ENCODE measurements around the gene INIP.

INIP gene

GRCh38 chr9:112670991-112671625, 46.8 kb downstream of the INIP start:
- Histone ChIP-seq H3K4me3 (ENCODE audit: low read depth, low read length) (no peak overlapping the region), H3K9me3 (ENCODE audit: control insufficient read depth, insufficient read depth, low read depth, low read length) (no peaks in the 10 kb centered on the region), H3K4me1 (ENCODE audit: control insufficient read depth, insufficient read depth, low read length) (no peaks in the 10 kb centered on the region), H3K27ac (ENCODE audit: low read depth, low read length) (no peak overlapping the region), H3K36me3 (ENCODE audit: control insufficient read depth, insufficient read depth, low read length) (no peaks in the 10 kb centered on the region), H3K9ac (ENCODE audit: low read length) (no peak overlapping the region), H3K27me3 (ENCODE audit: control insufficient read depth, insufficient read depth, low read length) (no peaks in the 10 kb centered on the region)

- Histone ChIP-seq H3K36me3 (ENCODE audit: control insufficient read depth, insufficient read depth, low read length) (no peaks in the 10 kb centered on the region), H3K9me3 (ENCODE audit: control insufficient read depth, insufficient read depth, low read depth, low read length) (no peaks in the 10 kb centered on the region), H3K4me3 (ENCODE audit: low read depth, low read length) (no peak overlapping the region), H3K9ac (ENCODE audit: low read length) (no peak overlapping the region), H3K27me3 (ENCODE audit: control insufficient read depth, insufficient read depth, low read length) (no peaks in the 10 kb centered on the region), H3K27ac (ENCODE audit: low read depth, low read length) (no peak overlapping the region), H3K4me1 (ENCODE audit: control insufficient read depth, insufficient read depth, low read length) (no peaks in the 10 kb centered on the region)
These were observed 48.6 kb downstream of the INIP start for GRCh38 chr9:112669326-112669725.

DNA sequence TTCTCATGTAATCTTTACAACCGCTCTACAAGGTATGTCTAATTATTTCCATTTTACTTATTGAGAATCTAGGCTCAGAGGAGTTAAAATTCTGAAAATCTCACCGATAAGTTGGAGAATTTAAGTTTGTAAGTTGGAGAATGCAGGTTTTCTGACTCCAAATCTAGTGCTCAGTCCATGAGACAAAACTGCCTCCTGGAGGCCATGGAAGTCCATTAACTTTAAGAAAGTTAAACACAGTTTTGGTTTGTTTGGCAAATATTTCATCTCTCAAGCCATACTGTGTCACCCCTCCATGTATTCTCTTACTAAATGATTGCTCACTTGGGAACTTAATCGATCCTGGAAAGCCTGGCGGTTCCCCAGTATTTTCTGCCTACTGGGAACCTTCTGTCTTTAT, 52.6 kb downstream of the INIP start:
- Histone ChIP-seq H3K4me1 (ENCODE audit: control insufficient read depth, insufficient read depth, low read length) (no peaks in the 10 kb centered on the region), H3K27me3 (ENCODE audit: control insufficient read depth, insufficient read depth, low read length) (no peaks in the 10 kb centered on the region), H3K27ac (ENCODE audit: low read depth, low read length) (no peak overlapping the region), H3K9ac (ENCODE audit: low read length) (no peak overlapping the region), H3K9me3 (ENCODE audit: control insufficient read depth, insufficient read depth, low read depth, low read length) (no peaks in the 10 kb centered on the region), H3K36me3 (ENCODE audit: control insufficient read depth, insufficient read depth, low read length) (no peaks in the 10 kb centered on the region; the same call in 1 of the 2 replicates), H3K4me3 (ENCODE audit: low read depth, low read length) (no peak overlapping the region)

DNA sequence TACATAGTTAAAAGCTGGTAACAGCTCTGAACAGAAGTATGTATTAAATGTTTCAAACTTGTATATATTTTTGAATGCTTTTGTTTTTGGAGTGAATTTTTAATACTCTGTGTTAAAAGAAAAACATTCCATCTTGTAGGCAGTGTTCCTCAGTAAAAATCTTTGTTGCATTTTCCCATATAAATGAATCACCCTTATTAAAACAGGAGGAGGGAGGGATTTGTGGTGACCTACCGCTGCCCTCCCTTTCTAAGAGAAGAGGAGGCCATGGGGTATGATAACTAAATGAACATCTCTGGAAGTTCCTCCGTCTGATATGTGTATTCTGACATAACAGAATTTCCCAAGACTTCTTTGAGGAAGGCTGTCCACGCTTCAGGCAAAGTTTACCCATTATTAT, 53.4 kb downstream of the INIP start:
- H3K27ac ChIP-seq (ENCODE audit: low read depth, low read length), result no peak overlapping the region
- H3K4me1 ChIP-seq (ENCODE audit: control insufficient read depth, insufficient read depth, low read length), result no peaks in the 10 kb centered on the region
- no peaks in the 10 kb centered on the region for H3K27me3 ChIP-seq (ENCODE audit: control insufficient read depth, insufficient read depth, low read length)
- no peaks in the 10 kb centered on the region for H3K9me3 ChIP-seq (ENCODE audit: control insufficient read depth, insufficient read depth, low read depth, low read length)
- no peak overlapping the region for H3K4me3 ChIP-seq (ENCODE audit: low read depth, low read length)
- no peak overlapping the region for H3K9ac ChIP-seq (ENCODE audit: low read length)
- peaks cover 6% of the 10 kb centered on the region for H3K36me3 ChIP-seq (ENCODE audit: control insufficient read depth, insufficient read depth, low read length)

DNA sequence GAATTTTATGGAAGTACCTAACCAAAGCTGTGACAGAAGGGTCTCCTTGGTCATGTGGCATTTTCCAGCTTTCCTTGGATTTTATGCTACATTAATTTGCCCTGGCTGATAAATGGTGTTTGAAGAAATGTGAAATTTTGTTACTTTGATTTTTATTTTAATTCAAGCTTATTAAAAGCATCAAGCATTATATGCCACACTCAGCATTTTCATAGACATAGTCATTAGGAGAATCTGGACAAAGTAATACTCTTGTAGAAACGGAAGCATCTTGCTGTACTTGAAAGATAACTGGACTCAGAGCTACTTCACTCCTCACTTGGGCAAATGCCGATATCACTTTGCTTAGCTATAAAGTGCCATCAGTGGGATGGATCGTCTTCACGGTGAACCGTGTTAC, 54.2 kb downstream of the INIP start:
- Histone ChIP-seq H3K27me3 (ENCODE audit: control insufficient read depth, insufficient read depth, low read length) (no peaks in the 10 kb centered on the region), H3K36me3 (ENCODE audit: control insufficient read depth, insufficient read depth, low read length) (peaks cover 10% of the 10 kb centered on the region), H3K27ac (ENCODE audit: low read depth, low read length) (no peak overlapping the region), H3K4me3 (ENCODE audit: low read depth, low read length) (no peak overlapping the region), H3K4me1 (ENCODE audit: control insufficient read depth, insufficient read depth, low read length) (no peaks in the 10 kb centered on the region), H3K9me3 (ENCODE audit: control insufficient read depth, insufficient read depth, low read depth, low read length) (no peaks in the 10 kb centered on the region), H3K9ac (ENCODE audit: low read length) (no peak overlapping the region)

DNA sequence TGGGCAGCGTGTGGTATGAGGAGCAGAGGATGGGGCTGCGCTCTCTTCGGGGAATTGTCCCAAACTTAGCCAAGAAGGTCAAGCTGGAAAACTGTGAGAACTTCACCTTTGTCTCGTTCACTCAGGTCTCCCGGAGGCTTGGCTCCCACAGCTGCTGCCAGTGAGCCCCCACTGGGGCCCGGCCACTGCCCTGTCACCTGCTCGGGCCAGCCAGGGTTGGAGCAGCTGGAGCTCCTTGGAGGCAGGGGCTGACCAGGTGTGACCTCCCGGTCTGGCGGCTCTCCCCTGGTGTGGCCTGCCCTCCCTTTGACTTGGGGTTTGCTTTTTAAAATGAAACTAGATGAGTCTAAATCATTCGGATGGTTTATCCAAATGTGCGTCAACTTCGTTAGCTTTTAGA, 58.0 kb downstream of the INIP start:
- Histone ChIP-seq H3K27ac (ENCODE audit: low read depth, low read length) (no peak overlapping the region), H3K27me3 (ENCODE audit: control insufficient read depth, insufficient read depth, low read length) (no peaks in the 10 kb centered on the region), H3K9me3 (ENCODE audit: control insufficient read depth, insufficient read depth, low read depth, low read length) (no peaks in the 10 kb centered on the region), H3K4me1 (ENCODE audit: control insufficient read depth, insufficient read depth, low read length) (peaks cover 9% of the 10 kb centered on the region), H3K4me3 (ENCODE audit: low read depth, low read length) (no peak overlapping the region), H3K9ac (ENCODE audit: low read length) (no peak overlapping the region), H3K36me3 (ENCODE audit: control insufficient read depth, insufficient read depth, low read length) (peaks cover 10% of the 10 kb centered on the region)

DNA sequence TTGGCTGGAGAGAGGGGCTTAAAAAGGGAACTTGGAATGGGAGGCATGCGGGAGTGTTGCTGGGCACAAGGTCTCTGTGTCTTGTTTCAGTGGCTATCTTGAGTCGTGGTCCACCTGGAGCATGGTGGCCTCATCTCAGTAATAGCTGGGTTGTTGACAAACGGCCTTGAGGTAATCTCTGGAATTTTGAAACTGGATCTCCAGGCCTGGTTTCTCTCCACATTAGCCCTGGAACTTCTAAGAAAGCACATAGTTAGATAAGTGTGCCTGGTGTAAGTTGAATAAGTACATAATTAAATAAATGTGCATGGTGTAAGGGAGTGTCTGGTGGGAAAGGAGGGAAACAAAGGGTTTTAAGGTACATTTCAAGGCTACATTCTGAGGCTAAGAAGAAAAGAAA, 62.2 kb downstream of the INIP start:
- no peaks in the 10 kb centered on the region for H3K27me3 ChIP-seq (ENCODE audit: control insufficient read depth, insufficient read depth, low read length)
- no peaks in the 10 kb centered on the region for H3K9me3 ChIP-seq (ENCODE audit: control insufficient read depth, insufficient read depth, low read depth, low read length)
- H3K4me3 ChIP-seq (ENCODE audit: low read depth, low read length), result no peak overlapping the region
- H3K36me3 ChIP-seq (ENCODE audit: control insufficient read depth, insufficient read depth, low read length), result peaks cover 10% of the 10 kb centered on the region
- peaks cover 27% of the 10 kb centered on the region for H3K4me1 ChIP-seq (ENCODE audit: control insufficient read depth, insufficient read depth, low read length)
- no peak overlapping the region for H3K9ac ChIP-seq (ENCODE audit: low read length)
- H3K27ac ChIP-seq (ENCODE audit: low read depth, low read length), result no peak overlapping the region

GRCh38 chr9:112654282-112654681, 63.6 kb downstream of the INIP start:
- Histone ChIP-seq H3K9me3 (ENCODE audit: control insufficient read depth, insufficient read depth, low read depth, low read length) (no peaks in the 10 kb centered on the region), H3K36me3 (ENCODE audit: control insufficient read depth, insufficient read depth, low read length) (peaks cover 2% of the 10 kb centered on the region), H3K9ac (ENCODE audit: low read length) (no peak overlapping the region), H3K4me3 (ENCODE audit: low read depth, low read length) (peak overlapping the region; percentile 7; the same call in 1 of the 2 replicates), H3K27me3 (ENCODE audit: control insufficient read depth, insufficient read depth, low read length) (no peaks in the 10 kb centered on the region), H3K27ac (ENCODE audit: low read depth, low read length) (peak overlapping the region; percentile 37; the same call in 1 of the 2 replicates), H3K4me1 (ENCODE audit: control insufficient read depth, insufficient read depth, low read length) (peaks cover 27% of the 10 kb centered on the region)

DNA sequence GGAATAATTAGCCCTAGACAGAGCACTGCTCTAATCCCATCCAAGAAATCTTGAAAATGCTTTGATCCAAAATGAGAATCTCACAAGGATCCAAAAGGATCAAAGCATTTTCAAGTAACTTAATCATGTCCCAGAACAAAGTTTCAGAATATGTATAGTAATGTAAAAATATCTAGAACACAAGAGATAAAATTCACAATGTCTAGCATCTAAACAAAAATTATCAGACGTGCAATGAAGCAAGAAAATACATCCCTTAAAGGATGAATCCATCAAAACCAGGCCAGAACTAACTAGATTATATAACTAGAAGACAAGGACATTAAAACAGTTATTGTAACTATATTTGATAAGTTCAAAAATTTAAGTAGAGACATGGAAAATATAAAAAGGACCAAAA, 69.3 kb downstream of the INIP start:
- Histone ChIP-seq H3K36me3 (ENCODE audit: control insufficient read depth, insufficient read depth, low read length) (peaks cover 8% of the 10 kb centered on the region), H3K4me1 (ENCODE audit: control insufficient read depth, insufficient read depth, low read length) (peaks cover 6% of the 10 kb centered on the region), H3K9me3 (ENCODE audit: control insufficient read depth, insufficient read depth, low read depth, low read length) (peaks cover 9% of the 10 kb centered on the region), H3K27me3 (ENCODE audit: control insufficient read depth, insufficient read depth, low read length) (no peaks in the 10 kb centered on the region), H3K27ac (ENCODE audit: low read depth, low read length) (no peak overlapping the region), H3K9ac (ENCODE audit: low read length) (no peak overlapping the region), H3K4me3 (ENCODE audit: low read depth, low read length) (no peak overlapping the region)

DNA sequence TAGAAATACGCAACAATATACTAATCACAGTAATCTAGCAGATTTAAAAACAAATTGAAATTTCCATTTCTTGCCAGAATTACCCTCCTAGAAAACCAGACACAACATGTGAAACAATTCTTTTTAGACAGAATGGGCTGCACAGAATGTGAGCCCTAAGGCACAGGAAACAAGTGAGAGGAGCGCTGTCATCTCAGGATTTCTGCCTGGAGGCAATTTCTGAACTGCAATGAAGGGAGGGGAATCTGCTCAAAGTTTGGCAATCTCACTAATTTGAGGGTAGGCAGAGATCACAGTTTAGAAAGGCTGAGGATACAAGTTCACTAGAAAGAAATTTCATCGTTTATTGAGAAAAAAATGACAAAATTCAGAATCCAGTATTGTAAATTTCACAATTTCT, 70.3 kb downstream of the INIP start:
- no peaks in the 10 kb centered on the region for H3K27me3 ChIP-seq (ENCODE audit: control insufficient read depth, insufficient read depth, low read length)
- peaks cover 9% of the 10 kb centered on the region for H3K9me3 ChIP-seq (ENCODE audit: control insufficient read depth, insufficient read depth, low read depth, low read length)
- H3K4me1 ChIP-seq (ENCODE audit: control insufficient read depth, insufficient read depth, low read length), result no peaks in the 10 kb centered on the region
- H3K9ac ChIP-seq (ENCODE audit: low read length), result no peak overlapping the region
- no peak overlapping the region for H3K4me3 ChIP-seq (ENCODE audit: low read depth, low read length)
- H3K27ac ChIP-seq (ENCODE audit: low read depth, low read length), result no peak overlapping the region
- peaks cover 8% of the 10 kb centered on the region for H3K36me3 ChIP-seq (ENCODE audit: control insufficient read depth, insufficient read depth, low read length)

- no peak overlapping the region for H3K9ac ChIP-seq (ENCODE audit: low read length)
- no peak overlapping the region for H3K27ac ChIP-seq (ENCODE audit: low read depth, low read length)
- H3K9me3 ChIP-seq (ENCODE audit: control insufficient read depth, insufficient read depth, low read depth, low read length), result peaks cover 15% of the 10 kb centered on the region
- H3K27me3 ChIP-seq (ENCODE audit: control insufficient read depth, insufficient read depth, low read length), result no peaks in the 10 kb centered on the region
- H3K4me1 ChIP-seq (ENCODE audit: control insufficient read depth, insufficient read depth, low read length), result no peaks in the 10 kb centered on the region
- no peak overlapping the region for H3K4me3 ChIP-seq (ENCODE audit: low read depth, low read length)
- 0 out of 2 replicates have a peak, but pooled peaks cover 7% of the 10 kb centered on the region for H3K36me3 ChIP-seq (ENCODE audit: control insufficient read depth, insufficient read depth, low read length)
These were observed 75.8 kb downstream of the INIP start for GRCh38 chr9:112642126-112642525.
